Measurements from ENCODE around the gene E4F1.

- TF ChIP-seq, protein P1, sequence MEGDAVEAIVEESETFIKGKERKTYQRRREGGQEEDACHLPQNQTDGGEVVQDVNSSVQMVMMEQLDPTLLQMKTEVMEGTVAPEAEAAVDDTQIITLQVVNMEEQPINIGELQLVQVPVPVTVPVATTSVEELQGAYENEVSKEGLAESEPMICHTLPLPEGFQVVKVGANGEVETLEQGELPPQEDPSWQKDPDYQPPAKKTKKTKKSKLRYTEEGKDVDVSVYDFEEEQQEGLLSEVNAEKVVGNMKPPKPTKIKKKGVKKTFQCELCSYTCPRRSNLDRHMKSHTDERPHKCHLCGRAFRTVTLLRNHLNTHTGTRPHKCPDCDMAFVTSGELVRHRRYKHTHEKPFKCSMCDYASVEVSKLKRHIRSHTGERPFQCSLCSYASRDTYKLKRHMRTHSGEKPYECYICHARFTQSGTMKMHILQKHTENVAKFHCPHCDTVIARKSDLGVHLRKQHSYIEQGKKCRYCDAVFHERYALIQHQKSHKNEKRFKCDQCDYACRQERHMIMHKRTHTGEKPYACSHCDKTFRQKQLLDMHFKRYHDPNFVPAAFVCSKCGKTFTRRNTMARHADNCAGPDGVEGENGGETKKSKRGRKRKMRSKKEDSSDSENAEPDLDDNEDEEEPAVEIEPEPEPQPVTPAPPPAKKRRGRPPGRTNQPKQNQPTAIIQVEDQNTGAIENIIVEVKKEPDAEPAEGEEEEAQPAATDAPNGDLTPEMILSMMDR (IDR thresholded peaks at IDR 0.05; ENCODE audit: poor library complexity), result no peak
- TF ChIP-seq EZH2 (IDR thresholded peaks at IDR 0.05; ENCODE audit: borderline replicate concordance), result no peak
- no peak for TF ChIP-seq EZH2phosphoT487 (IDR thresholded peaks at IDR 0.05; ENCODE audit: low read depth, severe bottlenecking, unreplicated experiment)
Observed at GRCh38 chr16:2284797-2285576, 61.6 kb downstream of the E4F1 start.
